HL-60/S4 treated with retinoic acid at 250 ng/mL for 4 days and 3 days (cell line): ENCODE results near the gene TTC17.

Experiments used
- in situ Hi-C: fragments of 300-500 bp; cut with MboI; formaldehyde crosslinking; loops from 2 replicates; pipeline ENCODE4 v1.7.0; 2022; ENCODE audit warnings: low sequenced_read_pairs

TTC17 gene

GRCh38 chr11:43532041-43532440, 173.3 kb downstream of the TTC17 start:
- in situ Hi-C loops = no loop called here

GRCh38 chr11:43537833-43538615, 179.3 kb downstream of the TTC17 start:
- in situ Hi-C loops = no loop called here

GRCh38 chr11:43541993-43542392, 183.3 kb downstream of the TTC17 start:
- in situ Hi-C loops = no loop called here

GRCh38 chr11:43542750-43543712, 184.3 kb downstream of the TTC17 start:
- in situ Hi-C loops = no loop called here
